Left lung (tissue), 10 donors: ENCODE data around the gene ANO2. TPM values are rescaled to one million over a fixed set of nuclear protein-coding genes. Genes with fewer than 3 reads are reported as not detected.

Experiments used
- ATAC-seq: fragments of 200-7000 bp; cut with Tn5 transposase; one replicate; pipeline ENCODE4 v1.9.1; 2020; ENCODE audit warnings: moderate library complexity
- DNase-seq, 4 donors: peaks; one replicate each; pipeline ENCODE4 v3.0.0-alpha.2; 2013 to 2020
- H3K27ac ChIP-seq, 2 donors: fragments of 200-600 bp; sonication (generic) in 1 of 2; one replicate each; pipeline versions ENCODE4 v1.5.0 to v1.8.0; 2020 to 2021
- H3K27me3 ChIP-seq, 2 donors: fragments of 200-600 bp; sonication (generic) in 1 of 2; one replicate each; pipeline versions ENCODE4 v1.5.0 to v1.8.0; 2020 to 2021
- H3K36me3 ChIP-seq, 2 donors: fragments of 200-600 bp; sonication (generic) in 1 of 2; one replicate each; pipeline versions ENCODE4 v1.5.0 to v1.8.0; 2020 to 2021
- H3K4me1 ChIP-seq, 2 donors: fragments of 200-600 bp; one replicate each; pipeline ENCODE4 v1.8.0; 2021
- H3K4me3 ChIP-seq, 2 donors: fragments of 200-600 bp; sonication (generic) in 1 of 2; one replicate each; pipeline versions ENCODE4 v1.5.0 to v1.8.0; 2020 to 2021; ENCODE audit warnings: mild to moderate bottlenecking in 1 of 2
- H3K9me3 ChIP-seq, 2 donors: fragments of 200-600 bp; sonication (generic) in 1 of 2; one replicate each; pipeline versions ENCODE4 v1.5.0 to v1.8.0; 2020 to 2021
- intact Hi-C, 2 donors: fragments of 100-400 bp; cut with DNase I; formaldehyde crosslinking; loops; one replicate each; pipeline versions ENCODE4 v1.11.2 to v1.14.2; 2022
- polyA plus RNA-seq, 6 donors: library from polyadenylated mRNA; unstranded; fragments of 120-200 nt; gene quantifications; one replicate each; pipeline ENCODE4 v1.2.1, GENCODE V29; 2013; ENCODE audit not compliant: insufficient read length in 6 of 6
- total RNA-seq, 2 donors: library from RNA; stranded (reverse); fragmentation: NEBNext Ultra II Directional; extraction: Animal tissue kit (Norgen Biotek cat#: 25700); gene quantifications; one replicate each; pipeline ENCODE4 v1.2.1, GENCODE V29; 2021
- TF ChIP-seq, protein P1 (sequence below), 2 donors: fragments of 200-600 bp; sonication (generic) in 1 of 2; IDR thresholded peaks; one replicate each; pipeline versions ENCODE4 v1.5.0 to v1.8.0; 2021; ENCODE audit warnings: antibody characterized with exemption in 2 of 2
- donor health status: DM: no; HTN: yes; CAD: no.
- donor health status: DM: no; HTN: no; CAD: no.

ANO2 gene
- total and polyA plus RNA-seq, 8 donors, result 3.4 to 10.5 (median 6.1) TPM

DNA sequence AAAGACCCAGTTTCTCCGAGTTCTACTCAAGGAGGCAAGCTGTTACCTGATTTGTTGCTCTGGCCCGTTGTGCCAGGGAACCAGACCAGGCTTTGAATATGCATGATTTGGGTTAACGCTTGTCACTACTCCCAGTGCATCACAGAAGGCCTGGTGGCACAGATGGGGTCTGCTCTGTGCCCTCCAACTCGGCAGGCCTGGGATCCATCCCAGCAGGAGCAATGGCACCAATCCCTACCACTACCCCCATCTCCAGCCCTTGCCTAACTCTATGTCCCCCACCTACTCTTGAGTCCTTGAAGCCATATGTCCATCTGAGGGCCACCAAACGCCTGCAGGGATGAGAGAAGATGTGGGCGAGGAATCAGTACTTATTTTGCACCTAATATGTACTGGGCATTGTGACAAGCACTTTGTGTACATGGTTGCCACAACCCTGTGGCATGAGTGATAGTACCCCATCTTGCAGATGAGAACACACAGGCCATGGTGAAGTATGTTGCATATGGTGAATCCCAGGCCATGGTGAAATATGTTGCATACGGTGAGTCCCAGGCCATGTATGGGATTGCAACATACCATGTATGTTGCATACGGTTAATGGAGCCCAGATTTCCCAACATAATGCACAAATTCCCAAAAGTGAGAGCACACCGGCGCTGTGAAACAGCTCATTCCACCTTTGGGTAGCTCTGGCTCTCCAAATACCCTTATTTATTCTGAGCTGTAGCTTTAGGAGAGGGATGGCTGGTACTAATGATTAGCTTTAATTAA is 410.4 kb downstream of the ANO2 start:
- no peak overlapping the region for H3K4me3 ChIP-seq
- no peaks in the 10 kb centered on the region for H3K36me3 ChIP-seq
- no peak overlapping the region for H3K27ac ChIP-seq
- ATAC-seq, result no peak
- H3K4me1 ChIP-seq, result no peaks in the 10 kb centered on the region
- TF ChIP-seq, protein P1, sequence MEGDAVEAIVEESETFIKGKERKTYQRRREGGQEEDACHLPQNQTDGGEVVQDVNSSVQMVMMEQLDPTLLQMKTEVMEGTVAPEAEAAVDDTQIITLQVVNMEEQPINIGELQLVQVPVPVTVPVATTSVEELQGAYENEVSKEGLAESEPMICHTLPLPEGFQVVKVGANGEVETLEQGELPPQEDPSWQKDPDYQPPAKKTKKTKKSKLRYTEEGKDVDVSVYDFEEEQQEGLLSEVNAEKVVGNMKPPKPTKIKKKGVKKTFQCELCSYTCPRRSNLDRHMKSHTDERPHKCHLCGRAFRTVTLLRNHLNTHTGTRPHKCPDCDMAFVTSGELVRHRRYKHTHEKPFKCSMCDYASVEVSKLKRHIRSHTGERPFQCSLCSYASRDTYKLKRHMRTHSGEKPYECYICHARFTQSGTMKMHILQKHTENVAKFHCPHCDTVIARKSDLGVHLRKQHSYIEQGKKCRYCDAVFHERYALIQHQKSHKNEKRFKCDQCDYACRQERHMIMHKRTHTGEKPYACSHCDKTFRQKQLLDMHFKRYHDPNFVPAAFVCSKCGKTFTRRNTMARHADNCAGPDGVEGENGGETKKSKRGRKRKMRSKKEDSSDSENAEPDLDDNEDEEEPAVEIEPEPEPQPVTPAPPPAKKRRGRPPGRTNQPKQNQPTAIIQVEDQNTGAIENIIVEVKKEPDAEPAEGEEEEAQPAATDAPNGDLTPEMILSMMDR (IDR thresholded peaks at IDR 0.05), result no peak
- intact Hi-C loops, result no loop called here
- no peaks in the 10 kb centered on the region for H3K9me3 ChIP-seq
- no peaks in the 10 kb centered on the region for H3K27me3 ChIP-seq
- no peak for DNase-seq

DNA sequence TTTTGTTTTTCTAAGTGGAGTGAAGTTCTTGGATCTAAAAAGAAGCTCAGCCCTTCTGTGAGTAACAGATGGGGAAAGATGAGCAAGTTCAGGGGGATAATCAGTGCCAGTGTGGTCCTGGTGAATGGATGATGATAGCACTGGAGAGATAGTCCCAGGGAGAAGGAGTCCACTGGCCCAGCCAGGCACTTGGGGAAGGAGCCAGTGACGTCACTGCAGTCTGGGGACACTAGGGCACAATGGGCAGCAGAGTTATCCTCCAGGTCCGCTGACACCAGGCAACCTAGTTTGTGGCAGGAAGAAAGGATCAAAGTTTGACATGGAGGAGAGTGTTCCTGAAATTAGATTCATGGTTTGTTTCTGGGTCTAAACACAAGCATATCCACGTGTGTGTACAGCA is 411.7 kb downstream of the ANO2 start:
- ATAC-seq (no peak), DNase-seq (no peak)
- TF ChIP-seq, protein P1 (IDR thresholded peaks at IDR 0.05), result no peak
- Histone ChIP-seq H3K27ac (no peak overlapping the region), H3K27me3 (no peaks in the 10 kb centered on the region), H3K36me3 (no peaks in the 10 kb centered on the region), H3K4me3 (no peak overlapping the region), H3K4me1 (no peaks in the 10 kb centered on the region), H3K9me3 (no peaks in the 10 kb centered on the region)
- intact Hi-C loops, result no loop called here

DNA sequence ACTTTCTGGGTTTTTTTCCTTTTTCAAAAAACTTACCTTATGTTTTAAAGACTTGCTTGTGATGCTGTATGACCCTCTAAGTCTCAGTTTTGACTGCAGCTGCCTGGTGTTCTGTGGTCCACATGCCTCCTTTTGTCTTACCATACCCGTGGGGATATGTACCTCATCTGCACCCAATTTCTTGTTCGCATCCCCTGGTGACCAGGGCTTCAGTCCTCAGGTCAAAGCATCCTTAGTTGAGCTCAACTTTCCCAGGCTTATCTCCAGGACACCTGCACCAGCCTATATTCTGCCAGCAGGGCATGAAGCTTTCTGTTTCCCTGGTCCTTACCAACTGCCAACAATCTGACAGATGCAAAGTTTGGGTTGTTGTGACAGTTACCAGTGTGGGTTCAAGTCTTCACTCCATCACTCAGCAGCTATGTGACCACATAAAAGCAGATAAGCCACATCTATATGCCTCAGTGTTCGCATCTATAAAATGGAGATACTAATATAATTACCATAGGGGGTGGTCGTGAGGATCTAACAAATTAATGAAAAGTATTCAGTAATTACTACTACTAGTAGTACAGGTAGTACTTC is 419.2 kb downstream of the ANO2 start:
- Histone ChIP-seq H3K36me3 (no peaks in the 10 kb centered on the region), H3K4me1 (no peaks in the 10 kb centered on the region), H3K9me3 (no peaks in the 10 kb centered on the region), H3K27ac (no peak overlapping the region), H3K27me3 (no peaks in the 10 kb centered on the region), H3K4me3 (no peak overlapping the region)
- ATAC-seq (no peak), DNase-seq (no peak)
- TF ChIP-seq, protein P1 (IDR thresholded peaks at IDR 0.05), result no peak
- intact Hi-C loops, result no loop called here

DNA sequence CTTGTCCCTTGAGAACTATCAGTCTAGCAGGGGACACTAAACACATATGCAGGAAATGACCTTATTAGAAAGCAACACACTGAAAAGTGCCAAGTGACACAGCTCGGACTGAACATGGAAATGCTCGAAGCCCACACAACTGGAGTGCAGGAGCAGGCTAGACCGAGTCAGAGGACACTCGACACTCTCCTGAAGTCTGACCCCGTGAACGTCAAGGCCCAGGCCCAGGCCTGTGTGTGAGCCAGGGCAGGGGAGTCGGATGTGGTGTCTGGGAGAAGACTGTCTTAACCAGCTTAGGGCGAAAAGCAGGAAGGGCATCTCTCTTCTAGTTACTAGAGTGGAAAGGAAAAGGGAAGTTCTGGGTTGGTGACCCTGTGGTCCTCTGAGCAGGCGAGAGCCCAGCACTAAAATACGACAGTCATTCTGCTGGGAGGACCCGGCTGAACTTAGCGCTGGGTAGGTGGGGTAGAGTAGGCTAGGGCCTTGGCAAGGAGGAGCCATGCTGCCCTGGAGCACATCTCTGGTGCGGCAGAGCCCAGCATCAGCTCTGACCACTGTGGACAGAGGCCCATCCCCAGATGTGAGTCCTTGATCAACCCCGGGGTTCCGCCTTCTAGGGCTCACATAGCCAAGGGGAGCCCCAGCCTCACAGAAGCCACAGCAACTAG is 420.2 kb downstream of the ANO2 start:
- H3K4me1 ChIP-seq, result no peaks in the 10 kb centered on the region
- no peak overlapping the region for H3K4me3 ChIP-seq
- H3K36me3 ChIP-seq, result no peaks in the 10 kb centered on the region
- DNase-seq, result peak in 1 of 4 donors; percentile 35
- H3K27ac ChIP-seq, result no peak overlapping the region
- TF ChIP-seq, protein P1 (IDR thresholded peaks at IDR 0.05), result no peak
- no peaks in the 10 kb centered on the region for H3K9me3 ChIP-seq
- H3K27me3 ChIP-seq, result no peaks in the 10 kb centered on the region
- ATAC-seq, result no peak
- intact Hi-C loops, result no loop called here

DNA sequence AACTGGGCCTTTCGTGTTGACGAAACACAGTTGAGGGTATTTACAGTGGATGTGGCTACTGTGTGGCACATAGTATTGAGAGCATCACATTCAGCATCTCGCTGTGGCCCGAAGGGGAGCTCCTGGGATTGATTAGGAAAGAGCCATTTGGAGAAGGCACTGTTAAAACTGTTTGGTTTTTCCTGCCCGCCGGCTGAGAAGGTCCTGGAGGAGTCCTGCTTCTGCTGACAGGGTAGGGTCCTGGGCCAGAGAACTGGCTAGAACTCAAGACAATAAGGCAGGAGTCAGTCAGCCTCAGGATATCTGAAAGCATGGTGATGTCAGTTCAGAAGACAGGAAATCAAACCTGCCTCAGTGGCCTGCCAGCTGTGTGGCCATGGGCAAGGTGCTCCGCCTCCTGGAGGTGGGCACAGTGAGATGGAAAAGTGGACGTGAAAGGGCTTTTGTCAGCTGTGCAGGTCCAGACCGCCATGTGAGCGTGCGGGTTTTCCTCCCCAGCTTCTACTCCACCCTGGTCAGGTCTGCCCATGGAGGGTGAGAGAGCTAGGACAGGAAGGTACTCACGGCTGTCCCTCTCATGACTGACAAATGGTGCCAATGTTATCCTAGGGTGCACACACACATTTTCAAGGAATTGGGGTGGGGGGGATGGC is 420.8 kb downstream of the ANO2 start:
- Histone ChIP-seq H3K27me3 (no peaks in the 10 kb centered on the region), H3K4me1 (no peaks in the 10 kb centered on the region), H3K4me3 (no peak overlapping the region), H3K36me3 (no peaks in the 10 kb centered on the region), H3K27ac (no peak overlapping the region), H3K9me3 (no peaks in the 10 kb centered on the region)
- peak in 1 of 4 donors; percentile 46 for DNase-seq
- intact Hi-C loops, result no loop called here
- no peak for ATAC-seq
- TF ChIP-seq, protein P1 (IDR thresholded peaks at IDR 0.05), result no peak
